ENCODE data around the gene SERPINB12. TPM values are rescaled to one million over a fixed set of nuclear protein-coding genes. Genes with fewer than 3 reads are reported as not detected.

SERPINB12 gene
- total and polyA plus RNA-seq, 2 of the 4 experiments (the other 2 are of a cell fraction): not detected

DNA sequence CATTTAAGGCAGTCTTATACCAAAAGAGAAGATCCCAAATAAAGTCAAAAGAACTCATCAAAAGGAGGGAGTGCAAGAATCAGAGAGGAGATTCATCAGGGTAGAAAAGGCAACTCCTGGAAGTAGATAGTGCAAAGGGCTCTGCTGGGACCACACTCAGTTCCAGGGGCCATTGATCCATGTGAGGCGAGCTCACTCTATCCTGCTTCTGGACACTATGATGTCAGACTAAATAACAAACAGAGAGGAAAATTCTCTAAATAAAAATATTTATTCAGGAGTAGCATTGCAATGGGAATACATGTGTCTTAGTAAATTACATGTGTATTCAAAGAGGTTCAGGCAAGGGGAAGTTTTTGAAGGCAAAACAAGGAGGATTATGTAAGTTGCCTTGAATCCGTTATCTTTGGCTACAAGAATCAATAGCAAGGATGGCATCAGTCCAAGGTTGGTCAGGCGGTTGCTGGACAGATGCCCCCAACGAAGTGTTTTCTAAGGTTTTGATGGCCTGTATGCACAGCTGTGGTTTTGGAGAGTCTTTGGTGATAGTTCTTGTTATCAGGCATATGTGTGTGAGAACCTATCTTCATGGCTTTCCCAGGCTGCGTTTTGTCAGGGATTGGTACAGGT, 13.2 kb upstream of the SERPINB12 start:
- Histone ChIP-seq H3K36me3 (ENCODE audit: control insufficient read depth, insufficient read depth, low read length) (no peaks in the 10 kb centered on the region), H4K91ac (ENCODE audit: insufficient read depth, low read depth, low read length) (no peak overlapping the region), H4K5ac (ENCODE audit: low read depth, low read length) (no peak overlapping the region), H2AFZ (replicated peaks; ENCODE audit: low read length, poor library complexity) (no peak overlapping the region), H3K4ac (ENCODE audit: low read depth, low read length) (no peak overlapping the region), H2AK9ac (replicated peaks; ENCODE audit: low read depth, low read length, poor library complexity) (no peak overlapping the region), H2BK120ac (ENCODE audit: low read depth, low read length) (no peak overlapping the region), H3K4me2 (ENCODE audit: low read depth, low read length) (no peak overlapping the region), H3K14ac (replicated peaks; ENCODE audit: low read depth, low read length) (no peak overlapping the region), H2BK5ac (ENCODE audit: low read depth, low read length, poor library complexity, severe bottlenecking) (no peak overlapping the region), H3K18ac (ENCODE audit: low read depth, low read length) (no peak overlapping the region), H2BK20ac (ENCODE audit: low read depth, low read length) (no peak overlapping the region), H4K20me1 (ENCODE audit: insufficient read depth, low read length) (no peaks in the 10 kb centered on the region), H3K27ac (ENCODE audit: insufficient read depth, low read length) (no peak overlapping the region), H3K9ac (ENCODE audit: low read depth, low read length) (no peak overlapping the region), H3K4me1 (ENCODE audit: control insufficient read depth, insufficient read depth, low read length) (no peaks in the 10 kb centered on the region), H2AK5ac (ENCODE audit: low read depth, low read length) (no peak overlapping the region), H3K9me3 (ENCODE audit: control insufficient read depth, insufficient read depth, low read length) (no peaks in the 10 kb centered on the region), H3K4me3 (ENCODE audit: insufficient read depth, low read depth, low read length) (no peak overlapping the region), H4K8ac (ENCODE audit: low read depth in 2 of 2, low read length in 2 of 2) (no peak overlapping the region), H3K27me3 (ENCODE audit: control insufficient read depth, insufficient read depth, low read length) (peaks cover 1% of the 10 kb centered on the region; the same call in 1 of the 2 replicates), H3K9me1 (ENCODE audit: insufficient read depth, low read length) (no peaks in the 10 kb centered on the region), H3K23ac (ENCODE audit: low read depth, low read length) (no peak overlapping the region), H3K56ac (ENCODE audit: extremely low read depth, insufficient read depth, low read length) (no peak overlapping the region), H3K79me1 (ENCODE audit: low read depth in 1 of 2, low read length in 2 of 2) (no peaks in the 10 kb centered on the region), H2BK15ac (ENCODE audit: low read depth, low read length) (no peak overlapping the region)
- DNase-seq (no peak), ATAC-seq (ENCODE audit: low read depth) (no peak)
- WGBS, 2 experiments (ENCODE audit: extremely low coverage in 2 of 2, insufficient read length in 1 of 2): 0% methylated on average over 1 of the region's 5 CpGs; no CpG with 5 or more reads in 1 of the 2 experiments
- dilution Hi-C loops (cut with HindIII; ENCODE audit: low sequenced_read_pairs, unreplicated experiment) (no loop called here), in situ Hi-C loops (cut with MboI; ENCODE audit: low sequenced_read_pairs) (loop anchor here (10.0 kb wide), 1 partner anchor 216 kb away; no protein-coding TSS in a partner anchor), intact Hi-C loops (cut with micrococcal nuclease) (no loop called here)
- TF ChIP-seq RCOR1 (IDR thresholded peaks at IDR 0.05; ENCODE audit: insufficient replicate concordance, low read length) (no peak), FOS (IDR thresholded peaks at IDR 0.05; ENCODE audit: low read depth, low read length) (no peak), BHLHE40 (IDR thresholded peaks at IDR 0.05; ENCODE audit: low read depth, low read length) (no peak), SMC3 (IDR thresholded peaks at IDR 0.05; ENCODE audit: low read depth, low read length) (no peak), RFX5 (IDR thresholded peaks at IDR 0.05; ENCODE audit: low read depth, low read length) (no peak), RAD21 (IDR thresholded peaks at IDR 0.05; ENCODE audit: low read length) (no peak), CEBPB (IDR thresholded peaks at IDR 0.05; ENCODE audit: low read depth, low read length) (no peak)
- TF ChIP-seq, protein P1, sequence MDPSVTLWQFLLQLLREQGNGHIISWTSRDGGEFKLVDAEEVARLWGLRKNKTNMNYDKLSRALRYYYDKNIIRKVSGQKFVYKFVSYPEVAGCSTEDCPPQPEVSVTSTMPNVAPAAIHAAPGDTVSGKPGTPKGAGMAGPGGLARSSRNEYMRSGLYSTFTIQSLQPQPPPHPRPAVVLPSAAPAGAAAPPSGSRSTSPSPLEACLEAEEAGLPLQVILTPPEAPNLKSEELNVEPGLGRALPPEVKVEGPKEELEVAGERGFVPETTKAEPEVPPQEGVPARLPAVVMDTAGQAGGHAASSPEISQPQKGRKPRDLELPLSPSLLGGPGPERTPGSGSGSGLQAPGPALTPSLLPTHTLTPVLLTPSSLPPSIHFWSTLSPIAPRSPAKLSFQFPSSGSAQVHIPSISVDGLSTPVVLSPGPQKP (IDR thresholded peaks at IDR 0.05; ENCODE audit: borderline replicate concordance, low read depth, low read length): no peak
- CTCF ChIA-PET: no interaction called here
- no TSS peak for BruUV-seq (replicated peaks)
- POLR2A ChIA-PET (ENCODE audit: unreplicated experiment): no interaction called here

Data from IMR-90 (cell line).